Fibroblast of skin of left biceps (primary cell): ENCODE measurements around the gene PKP2.
"Not testable (repeated sequence)": the region's sequence is repeated elsewhere in the genome, so short reads cannot be mapped to it uniquely, and the experiment has no call there.

Experiments used
- DNase-seq, 2 experiments: peaks; one replicate each; pipeline ENCODE4 v3.0.0-alpha.2; 2013; ENCODE audit warnings: low read depth in 2 of 2

Gene PKP2

DNA sequence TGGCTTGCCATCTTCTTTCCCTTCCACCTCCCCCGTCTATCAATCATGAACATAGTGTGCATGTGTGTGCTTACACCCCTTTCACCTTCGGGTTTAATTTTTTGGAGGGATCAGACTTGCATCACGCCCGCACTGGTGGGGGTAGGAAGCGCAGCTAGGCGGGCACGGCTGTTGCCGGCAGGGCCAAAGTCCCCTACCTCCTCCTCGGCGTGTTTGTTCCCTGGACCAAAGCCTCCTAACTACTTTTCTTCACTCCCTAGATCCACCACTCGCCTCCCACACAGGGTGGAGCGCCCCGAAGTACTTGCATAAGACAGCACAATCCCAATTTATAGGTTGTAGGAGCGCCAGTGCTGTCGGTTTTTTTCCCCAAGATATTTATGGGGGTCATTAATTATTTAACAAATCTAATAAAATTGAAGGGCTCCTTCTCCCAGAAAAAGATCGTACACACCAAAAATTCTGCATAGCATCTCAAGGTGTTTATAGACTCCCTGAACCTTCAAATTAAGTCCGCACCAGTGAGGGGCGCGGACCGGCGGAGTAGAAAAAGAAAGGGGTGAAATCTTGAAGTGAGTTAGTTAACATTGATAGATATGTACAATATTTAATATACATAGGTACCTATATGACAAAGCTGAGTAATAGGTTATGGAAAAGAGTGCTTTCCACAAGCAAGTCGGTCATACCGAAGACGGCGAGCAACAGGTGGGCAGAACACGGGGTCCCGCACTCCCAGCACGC is 717 bp downstream of the PKP2 start:
- DNase-seq, result no peak

DNA sequence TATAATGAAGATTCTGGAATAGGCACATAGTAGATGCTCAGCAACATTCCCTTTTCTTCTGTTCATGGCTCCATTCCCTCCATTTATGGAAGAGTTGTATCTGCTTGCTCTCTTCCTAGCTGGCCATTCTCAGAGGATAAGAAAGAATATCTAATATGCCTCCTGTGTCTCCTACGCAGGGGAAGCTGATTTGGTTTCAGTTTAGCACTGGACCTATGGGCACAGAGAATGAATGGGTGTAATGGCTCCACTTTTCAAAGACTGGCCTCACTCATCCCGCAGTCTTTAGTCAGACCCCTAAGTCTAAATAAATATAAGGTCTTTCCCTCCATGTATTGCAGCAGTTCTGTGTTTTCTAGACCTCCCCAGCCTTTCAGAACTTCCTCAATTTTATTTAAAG is 2.0 kb downstream of the PKP2 start:
- no peak for DNase-seq

DNA sequence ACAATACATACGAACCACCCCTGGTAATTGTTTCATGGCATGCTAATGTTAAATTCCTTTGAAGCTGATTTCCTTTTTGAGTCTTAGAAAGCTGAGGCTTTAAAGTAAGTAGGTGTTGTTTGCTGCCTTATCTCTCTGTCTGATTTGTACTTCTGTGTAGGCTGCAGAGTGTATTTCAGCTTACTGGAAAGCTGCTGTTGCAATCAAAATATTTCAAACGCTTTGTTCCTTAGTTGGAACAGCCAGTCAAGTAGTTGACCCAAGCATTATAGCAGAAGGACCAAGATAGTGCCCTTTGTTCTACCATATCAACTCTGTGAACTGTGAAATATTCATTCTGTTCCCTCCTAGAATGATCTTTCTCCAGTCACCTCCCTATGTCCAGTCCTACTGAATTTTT is 3.1 kb downstream of the PKP2 start:
- DNase-seq, result no peak

DNA sequence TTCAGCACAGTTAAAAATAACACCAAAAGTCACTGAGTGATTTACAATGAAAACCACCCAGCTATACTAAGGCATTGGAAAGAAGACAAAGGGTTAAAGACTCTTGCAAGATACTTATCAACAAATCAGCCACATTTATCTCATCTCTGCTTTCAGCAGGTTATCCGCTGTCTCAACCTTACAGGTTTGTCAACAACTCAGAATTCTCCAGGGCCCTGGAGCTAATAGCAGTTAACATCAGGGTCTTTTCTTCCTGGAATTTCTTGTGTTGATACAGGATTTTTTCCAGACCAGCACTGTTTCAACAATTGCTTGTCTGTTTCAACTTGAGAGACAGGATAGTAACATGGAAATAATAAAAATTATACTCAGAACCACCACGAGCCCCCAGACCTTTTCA is 3.5 kb downstream of the PKP2 start:
- DNase-seq, result no peak

DNA sequence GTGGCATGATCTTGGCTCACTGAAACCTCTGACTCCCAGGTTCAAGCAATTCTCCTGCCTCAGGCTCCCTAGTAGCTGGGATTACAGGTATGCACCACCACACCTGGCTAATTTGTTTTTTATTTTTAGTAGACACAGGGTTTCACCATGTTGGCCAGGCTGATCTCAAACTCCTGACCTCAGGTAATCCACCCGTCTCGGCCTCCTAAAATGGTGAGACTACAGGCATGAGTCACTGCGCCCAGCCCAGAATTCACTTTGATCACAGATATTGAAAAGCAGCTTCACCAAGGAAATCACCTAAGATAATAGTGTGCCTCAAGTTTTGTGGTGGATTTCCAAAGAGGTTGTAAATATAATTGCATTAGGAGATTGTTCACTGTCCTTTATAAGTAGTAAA is 4.2 kb downstream of the PKP2 start:
- DNase-seq, result not testable (repeated sequence)

DNA sequence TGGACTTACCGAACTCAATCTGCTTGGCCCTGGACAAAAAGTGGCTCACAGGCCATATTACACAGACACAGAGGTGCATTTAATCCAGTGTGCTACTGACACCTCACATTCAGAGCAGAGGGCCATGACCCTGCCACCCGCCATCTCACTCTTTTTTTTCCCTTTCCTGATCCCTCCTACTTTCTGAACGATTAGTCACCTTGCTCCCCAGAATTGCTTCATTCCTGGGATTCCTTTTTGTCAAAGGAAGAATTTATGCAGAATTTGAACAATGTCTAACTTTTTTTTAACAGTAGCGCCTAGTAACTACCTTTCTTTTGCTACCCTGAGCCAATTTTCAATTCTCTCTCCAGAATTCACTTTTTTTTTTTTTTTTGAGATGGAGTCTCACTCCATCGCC is 4.6 kb downstream of the PKP2 start:
- DNase-seq, result no peak

DNA sequence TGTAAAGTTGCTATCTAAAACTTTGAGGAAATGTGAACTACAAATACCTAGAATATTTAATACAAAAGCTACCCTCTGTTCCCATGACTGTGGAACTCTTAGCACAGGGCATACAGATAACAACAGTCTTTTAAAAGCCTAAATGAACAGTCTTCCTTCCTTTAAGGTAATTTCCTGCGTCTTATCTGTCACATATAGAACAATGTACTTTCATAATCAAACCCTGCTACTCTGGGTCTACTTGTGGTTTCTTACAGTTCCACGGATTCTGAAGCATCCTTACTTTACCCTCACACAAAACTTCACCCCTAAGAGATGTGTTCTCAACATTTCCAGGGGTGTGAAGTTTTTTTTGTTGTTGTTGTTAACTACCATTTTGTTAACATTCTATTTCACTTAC is 5.1 kb downstream of the PKP2 start:
- no peak for DNase-seq

DNA sequence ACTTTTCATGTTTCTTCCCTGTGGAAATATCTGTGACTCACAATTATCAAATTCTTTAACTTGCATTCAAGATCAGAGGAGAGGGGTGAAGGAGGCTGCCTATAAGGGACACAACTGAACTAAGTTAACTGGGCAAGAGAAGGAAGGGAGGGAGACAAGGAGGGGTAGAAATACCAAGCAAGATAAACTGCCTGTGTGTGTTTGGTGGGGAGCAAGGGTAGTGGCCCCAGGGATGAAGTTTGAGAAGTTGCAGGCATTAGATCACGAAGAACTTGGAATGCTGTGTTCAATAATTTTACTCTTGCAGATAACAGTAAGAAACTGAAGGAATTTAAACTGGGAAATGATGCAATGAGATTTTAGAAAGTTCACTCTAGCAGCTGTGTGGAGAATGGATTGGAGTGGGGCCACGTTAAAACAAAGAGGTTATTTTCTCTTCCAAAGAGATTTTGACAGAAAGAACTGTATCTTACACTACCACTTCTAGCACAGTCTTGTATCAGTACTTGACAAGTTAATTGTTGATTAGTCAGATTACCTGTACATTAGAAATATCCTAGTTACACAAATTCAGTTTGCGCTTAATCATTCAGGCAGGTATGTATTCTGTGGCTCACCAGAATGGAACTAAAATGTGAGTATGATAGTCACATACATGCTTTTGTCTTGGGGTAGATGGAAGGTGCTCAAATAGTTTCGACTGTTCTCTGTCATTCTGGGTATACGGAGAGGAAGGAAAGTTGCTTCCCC is 7.4 kb downstream of the PKP2 start:
- no peak for DNase-seq

DNA sequence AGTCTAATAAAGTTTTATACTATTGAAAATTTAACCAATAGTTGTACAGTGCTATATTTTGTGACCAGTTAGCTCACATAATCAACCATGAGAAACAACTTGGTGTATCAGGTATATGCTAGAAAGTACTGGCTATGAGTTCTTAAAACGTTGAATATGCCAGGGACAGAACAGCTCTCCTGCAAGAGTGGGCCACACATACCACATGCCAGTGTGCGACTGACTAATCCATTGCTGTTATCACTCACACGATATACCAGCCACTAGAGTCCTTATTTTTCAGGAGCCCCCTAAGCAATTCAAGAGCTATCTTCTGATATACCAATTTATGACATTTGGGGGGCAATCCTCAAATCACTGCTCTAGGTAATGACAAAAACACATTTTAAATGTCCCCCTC is 9.5 kb downstream of the PKP2 start:
- no peak for DNase-seq

DNA sequence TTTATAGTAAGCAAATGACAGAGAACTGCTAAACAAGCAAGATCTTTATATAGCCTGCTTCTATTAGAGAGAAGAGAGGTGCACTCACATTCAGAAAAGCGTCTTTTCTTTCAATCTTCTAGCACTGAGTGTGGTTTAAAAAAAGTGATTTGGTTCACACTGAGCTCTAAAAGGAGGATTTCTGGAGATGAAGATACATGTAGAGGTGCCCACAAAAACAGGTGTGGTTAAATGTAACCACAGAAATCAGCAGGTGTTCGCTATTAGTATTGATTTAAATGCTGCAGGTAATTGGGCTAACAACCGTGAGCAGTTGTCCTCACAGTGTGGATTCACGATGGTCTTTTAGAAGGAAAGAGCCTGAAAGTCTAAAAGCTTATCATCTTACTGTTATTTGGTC is 10.7 kb downstream of the PKP2 start:
- no peak for DNase-seq

DNA sequence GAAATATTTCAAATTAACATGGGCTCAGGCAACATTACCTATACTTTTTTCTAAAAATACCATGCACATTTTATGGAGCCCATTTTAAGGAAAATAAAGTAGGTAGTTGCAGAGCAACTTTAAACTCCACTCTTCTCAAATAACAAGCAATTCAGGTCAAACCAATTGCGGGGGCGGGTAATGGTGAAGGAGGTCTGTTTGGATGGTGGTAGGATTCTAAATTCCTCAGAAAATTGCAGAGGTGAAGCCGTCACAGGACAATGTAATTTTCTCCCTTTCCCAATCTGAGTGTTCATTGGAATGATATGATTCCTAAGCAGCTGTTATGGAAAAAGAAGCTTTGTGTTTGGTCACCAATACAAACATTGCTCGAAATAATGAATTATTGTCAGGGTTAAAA is 11.6 kb downstream of the PKP2 start:
- no peak for DNase-seq

DNA sequence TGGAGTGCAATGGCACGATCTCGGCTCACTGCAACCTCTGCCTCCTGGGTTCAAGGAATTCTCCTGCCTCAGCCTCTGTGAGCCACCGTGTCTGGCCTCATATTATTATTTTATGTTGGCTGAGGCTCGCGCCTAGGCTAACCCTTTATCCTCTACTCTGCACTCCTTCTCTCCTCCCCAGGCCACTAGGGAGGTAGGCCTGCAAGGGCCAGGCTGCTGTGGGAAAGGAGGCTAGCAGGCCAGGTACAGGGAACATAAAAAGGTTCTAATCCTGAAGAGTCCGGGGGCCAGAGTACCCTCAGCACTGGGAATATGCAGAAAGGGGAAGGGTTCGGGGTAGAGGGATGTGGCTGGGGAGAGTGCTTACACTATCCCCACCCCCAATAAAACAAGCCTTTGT is 14.9 kb downstream of the PKP2 start:
- DNase-seq, result no peak

DNA sequence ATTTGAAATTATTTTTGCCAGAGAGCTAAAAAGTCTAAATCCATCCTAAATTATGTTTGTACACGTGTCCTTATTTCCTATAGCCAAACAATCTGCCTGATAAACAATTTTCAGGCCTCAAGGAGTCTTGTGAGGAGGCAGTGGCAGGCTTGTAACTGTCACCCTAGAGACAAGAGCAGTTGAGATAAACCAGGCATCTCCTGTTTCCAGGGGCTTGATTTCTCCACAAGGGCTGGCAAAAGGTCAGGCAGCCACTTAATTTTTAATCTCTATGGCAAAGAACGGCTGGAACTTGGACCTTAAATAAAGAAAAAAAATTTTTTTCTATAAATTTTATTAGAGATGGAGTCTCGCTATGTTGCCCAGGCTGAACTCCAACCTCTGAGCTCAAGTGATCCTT is 15.5 kb downstream of the PKP2 start:
- no peak for DNase-seq

DNA sequence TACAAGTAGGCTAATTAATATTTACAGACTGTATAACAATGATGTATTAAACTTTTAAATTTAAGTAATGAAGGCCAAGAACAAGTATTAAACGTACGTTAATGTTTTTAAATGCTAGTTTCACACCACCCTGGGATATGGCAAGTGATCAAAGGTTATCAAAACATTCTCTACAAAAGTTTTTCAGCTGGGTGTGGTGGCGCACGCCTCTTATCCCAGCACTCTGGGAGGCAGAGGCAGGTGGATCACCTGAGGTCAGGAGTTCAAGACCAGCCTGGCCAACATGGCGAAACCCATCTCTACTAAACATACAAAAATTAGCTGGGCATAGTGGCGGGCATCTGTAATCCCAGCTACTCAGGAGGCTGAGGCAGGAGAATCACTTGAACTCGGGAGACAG is 17.5 kb downstream of the PKP2 start:
- not testable (repeated sequence) for DNase-seq

DNA sequence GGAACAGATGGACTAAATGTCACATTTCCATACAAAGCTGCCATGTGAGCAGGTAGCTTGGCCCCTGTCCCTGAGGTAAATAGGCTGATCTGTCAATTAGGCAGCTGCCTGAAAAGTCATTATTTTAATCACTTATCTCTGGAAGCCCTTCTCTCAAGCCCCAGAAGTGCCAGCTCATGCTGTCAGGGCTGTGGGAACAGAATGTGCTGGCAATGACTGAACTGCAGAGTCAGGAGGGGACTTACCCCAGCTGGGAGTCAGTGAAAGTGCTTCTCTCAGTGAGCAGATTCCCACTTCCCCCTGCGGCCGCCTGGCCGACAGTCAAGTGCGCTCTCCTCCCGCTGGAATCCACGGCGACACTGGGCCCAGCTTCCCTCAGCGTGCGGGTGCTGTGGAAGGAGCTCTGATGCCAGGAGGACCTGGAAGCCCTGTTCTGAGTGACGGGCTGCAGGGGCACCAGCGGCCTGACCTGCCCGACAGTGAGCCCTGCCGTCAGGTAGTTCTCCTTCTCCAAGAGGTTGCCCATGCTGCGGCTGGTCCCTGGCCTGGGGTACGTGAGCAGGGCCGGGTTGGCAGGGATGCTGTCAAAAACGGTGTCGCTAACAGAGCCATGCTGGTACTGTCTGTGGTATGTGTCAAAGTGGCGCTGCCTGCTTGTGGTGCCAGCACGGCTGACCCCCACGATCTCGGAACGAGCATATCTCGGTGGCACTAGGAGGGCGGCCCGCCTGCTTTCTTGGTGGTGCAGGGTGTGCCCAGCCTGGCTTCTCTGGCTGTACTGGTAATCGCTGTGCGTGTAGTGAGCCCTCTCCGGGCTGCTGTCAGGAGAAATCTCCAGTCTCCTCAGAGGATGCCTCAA is 18.7 kb downstream of the PKP2 start:
- no peak for DNase-seq

DNA sequence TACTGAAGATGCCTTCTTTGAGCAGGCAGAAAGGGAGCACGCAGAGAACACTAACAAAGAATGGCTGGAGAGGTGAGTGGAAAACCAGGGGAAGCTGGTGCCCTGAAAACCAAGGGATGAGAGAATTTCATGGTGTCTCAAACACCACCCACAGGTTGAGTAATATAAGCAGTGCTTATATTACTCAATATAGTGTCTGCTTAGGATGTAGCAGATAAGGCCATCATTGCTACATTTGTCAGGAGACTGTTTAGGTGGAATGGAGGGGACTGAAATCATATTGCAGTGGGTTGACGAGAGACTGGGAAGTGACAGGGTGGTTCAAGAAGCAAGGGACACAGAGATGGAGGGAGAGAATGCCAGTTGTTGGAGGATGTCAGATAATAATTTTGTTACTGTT is 20.6 kb downstream of the PKP2 start:
- no peak for DNase-seq

DNA sequence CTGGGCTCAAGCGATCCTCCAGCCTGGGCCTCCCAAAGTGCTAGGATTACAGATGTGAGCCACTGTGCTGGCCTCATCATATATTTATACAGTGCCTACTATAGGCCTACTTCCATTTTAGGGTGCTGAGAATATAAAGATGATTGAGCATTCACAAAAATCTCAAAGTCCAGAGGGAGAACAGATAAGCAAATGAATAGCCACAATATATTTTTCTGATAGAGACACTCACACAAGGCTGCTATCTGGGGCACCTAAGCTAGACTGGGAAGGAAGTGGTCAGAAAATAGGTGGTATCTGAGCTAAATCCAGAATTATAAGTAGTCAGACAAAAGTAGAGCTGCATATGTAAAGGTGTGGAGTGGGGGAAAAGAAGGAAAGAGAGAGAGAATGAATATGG is 21.6 kb downstream of the PKP2 start:
- no peak for DNase-seq

DNA sequence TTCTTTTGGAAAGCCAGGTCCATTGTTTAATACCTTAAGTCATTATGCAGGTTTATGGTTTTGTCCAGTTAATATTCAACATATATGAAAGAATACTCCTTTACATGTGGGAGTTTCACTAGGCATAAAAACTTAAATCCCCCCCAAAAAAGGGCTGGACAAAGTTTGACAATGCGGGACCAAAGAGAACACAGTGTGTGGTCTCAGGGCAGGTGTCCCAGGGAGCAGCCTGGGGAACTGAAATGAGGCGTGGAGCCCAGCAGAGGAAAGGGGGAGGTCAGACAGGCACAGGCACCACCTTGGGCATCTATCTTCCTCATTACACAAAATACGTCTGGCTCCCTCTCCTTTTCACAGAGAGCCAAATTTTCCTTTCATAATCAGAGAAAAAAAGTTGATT is 22.5 kb downstream of the PKP2 start:
- DNase-seq, result no peak

DNA sequence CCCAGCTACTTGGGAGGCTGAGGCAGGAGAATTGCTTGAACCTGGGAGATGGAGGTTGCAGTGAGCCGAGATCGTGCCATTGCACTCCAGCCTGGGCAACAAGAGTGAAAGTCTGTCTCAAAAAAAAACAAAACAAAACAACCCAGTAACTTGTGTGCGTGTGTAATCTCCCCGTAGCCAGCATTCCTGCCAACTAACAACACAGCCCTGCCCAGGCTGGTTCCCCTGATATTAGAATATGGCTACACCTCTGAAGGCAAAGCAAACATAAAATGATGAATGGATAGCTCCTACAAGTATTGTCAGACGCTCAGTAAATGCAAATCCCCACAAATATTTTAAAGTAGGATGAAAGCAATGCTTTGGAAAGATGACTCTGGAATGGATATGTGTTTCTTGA is 24.2 kb downstream of the PKP2 start:
- not testable (repeated sequence) for DNase-seq

DNA sequence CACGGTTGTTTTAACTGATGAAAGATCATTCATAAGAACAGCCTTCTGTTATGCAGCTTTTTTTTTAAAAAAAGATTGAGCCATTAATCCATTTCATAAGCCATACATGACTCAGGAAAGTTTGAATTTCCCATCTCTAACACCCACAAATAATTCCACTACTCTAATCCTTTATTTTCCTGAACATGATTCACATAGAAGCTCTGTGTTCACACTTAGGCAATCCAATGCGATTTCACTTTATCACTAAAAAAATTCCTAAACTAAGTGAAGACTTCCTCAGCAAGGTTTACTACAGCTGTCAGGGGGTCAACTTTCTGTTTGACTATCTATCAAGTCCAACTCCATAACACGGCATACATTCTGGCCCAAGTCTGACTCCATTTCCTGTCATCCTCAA is 25.9 kb downstream of the PKP2 start:
- DNase-seq, result no peak

DNA sequence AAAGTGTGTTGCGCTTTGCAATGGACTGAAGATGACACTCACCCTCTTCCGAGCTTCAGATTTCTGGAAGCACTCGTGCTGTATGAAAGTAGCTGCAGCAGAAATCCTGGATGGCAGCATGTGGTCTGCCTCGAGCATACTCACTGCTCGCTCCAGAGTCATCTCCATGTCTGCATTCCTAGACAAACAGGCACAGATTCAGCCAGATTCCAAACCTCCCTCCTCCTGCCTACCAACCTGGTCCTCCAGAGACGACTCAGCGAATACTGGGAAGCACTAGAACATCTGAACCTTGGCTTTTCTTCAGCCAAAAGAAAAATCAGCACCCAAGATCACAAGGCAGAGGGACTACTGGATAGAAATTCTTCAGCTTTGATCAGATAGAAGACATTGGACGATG is 27.7 kb downstream of the PKP2 start:
- DNase-seq, result no peak

DNA sequence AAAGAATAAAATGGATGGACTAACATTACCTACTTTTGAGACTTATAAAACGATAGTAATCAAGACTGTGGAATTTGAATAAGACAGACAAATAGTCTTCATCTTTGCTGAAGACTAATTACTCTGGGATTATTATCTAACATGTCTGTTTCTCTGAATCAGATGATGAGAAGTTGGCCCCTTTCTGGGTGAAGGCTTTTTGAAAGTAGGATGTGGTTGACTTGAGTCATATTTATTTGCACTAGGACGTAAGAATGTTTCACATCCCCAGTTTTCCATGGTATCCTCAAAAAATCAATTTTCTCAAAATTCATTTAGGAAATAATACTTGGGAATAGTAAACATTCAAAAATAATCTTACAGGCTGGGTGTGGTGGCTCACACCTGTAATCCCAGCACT is 31.8 kb downstream of the PKP2 start:
- no peak for DNase-seq

DNA sequence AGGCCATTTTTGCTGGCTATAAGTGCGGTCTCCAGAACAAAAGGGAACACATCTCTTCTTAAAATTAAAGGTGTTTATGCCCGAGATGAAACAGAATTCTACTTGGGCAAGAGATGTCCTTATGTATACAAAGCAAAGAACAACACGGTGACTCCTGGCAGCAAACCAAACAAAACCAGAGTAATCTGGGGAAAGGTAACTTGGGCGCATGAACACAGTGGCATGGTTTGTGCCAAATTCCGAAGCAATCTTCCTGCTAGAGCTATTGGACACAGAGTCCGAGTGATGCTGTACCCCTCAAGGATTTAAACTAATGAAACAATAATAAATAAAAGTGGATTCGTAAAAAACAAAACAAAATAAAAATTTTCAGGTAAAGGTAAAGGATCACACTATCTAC is 33.4 kb downstream of the PKP2 start:
- DNase-seq, result no peak
